Esophagus muscularis mucosa (tissue), 4 donors: ENCODE results near the gene MINDY1. TPM values are rescaled to one million over a fixed set of nuclear protein-coding genes. Genes with fewer than 3 reads are reported as not detected.

Experiments used
- DNase-seq: peaks from one replicate; pipeline ENCODE4 v3.0.0-alpha.2; 2017; ENCODE audit errors: extremely low spot score
- H3K27ac ChIP-seq, 4 donors: fragments of 200-600 bp; sonication (generic); replicated peaks in 1 of 4; 1 replicate in 3 of 4; 2 replicates in 1 of 4; pipeline ENCODE4 v1.5.1; 2016 to 2019; ENCODE audit warnings: mild to moderate bottlenecking in 1 of 4
- H3K27me3 ChIP-seq, 4 donors: fragments of 200-600 bp; sonication (generic); one replicate each; pipeline versions ENCODE4 v1.5.1 to v1.6.0; 2016 to 2019
- H3K36me3 ChIP-seq, 4 donors: fragments of 200-600 bp; sonication (generic); one replicate each; pipeline ENCODE4 v1.5.1; 2016 to 2019
- H3K4me1 ChIP-seq, 4 donors: fragments of 200-600 bp; sonication (generic); one replicate each; pipeline ENCODE4 v1.5.1; 2016 to 2019
- H3K4me3 ChIP-seq, 4 donors: fragments of 200-600 bp; sonication (generic); 1 replicate in 2 of 4; 2 replicates in 2 of 4; pipeline ENCODE4 v1.5.1; 2016 to 2019; ENCODE audit warnings: mild to moderate bottlenecking in 4 of 4, moderate library complexity in 1 of 4
- H3K9me3 ChIP-seq, 4 donors: fragments of 200-600 bp; sonication (generic); 1 replicate in 3 of 4; 2 replicates in 1 of 4; pipeline ENCODE4 v1.5.1; 2016 to 2019
- CTCF ChIP-seq, 3 experiments: fragments of 200-600 bp in 2 of 3; fragments of 450-650 bp in 1 of 3; sonication (generic) in 2 of 3; IDR thresholded peaks; one replicate each; pipeline ENCODE4 v1.5.1; 2017 to 2019; ENCODE audit warnings: antibody characterized with exemption in 3 of 3, mild to moderate bottlenecking in 2 of 3, moderate library complexity in 1 of 3
- EP300 ChIP-seq: sonication (generic); formaldehyde crosslinking; IDR thresholded peaks from one replicate; pipeline ENCODE4 v1.6.1; 2017; ENCODE audit warnings: antibody characterized with exemption
- POLR2A ChIP-seq: fragments of 450-650 bp; IDR thresholded peaks from one replicate; pipeline ENCODE4 v1.6.1; 2017; ENCODE audit warnings: antibody characterized with exemption, moderate library complexity, mild to moderate bottlenecking, low read depth
- POLR2AphosphoS5 ChIP-seq, 2 donors: sonication (generic); formaldehyde crosslinking; IDR thresholded peaks; one replicate each; pipeline ENCODE4 v1.6.1; 2017; ENCODE audit warnings: antibody characterized with exemption in 2 of 2
- WGBS: methylation state at CpG from one replicate; pipeline ENCODE4 v1.1.5; 2018; 5-methylcytosine and 5-hydroxymethylcytosine counted together
- intact Hi-C: fragments of 100-400 bp; cut with DNase I; formaldehyde crosslinking; loops from one replicate; pipeline ENCODE4 v1.15.1; 2023
- total RNA-seq, 4 donors: library from RNA; depleted of rRNA; stranded (reverse); fragments of >200 nt; gene quantifications; one replicate each; pipeline versions ENCODE4 v1.1.0 to v1.2.1, GENCODE V29; 2016

MINDY1 gene
- total RNA-seq, 4 donors from 2014 or later, result 21.6 to 31.7 (median 27.0) TPM

DNA sequence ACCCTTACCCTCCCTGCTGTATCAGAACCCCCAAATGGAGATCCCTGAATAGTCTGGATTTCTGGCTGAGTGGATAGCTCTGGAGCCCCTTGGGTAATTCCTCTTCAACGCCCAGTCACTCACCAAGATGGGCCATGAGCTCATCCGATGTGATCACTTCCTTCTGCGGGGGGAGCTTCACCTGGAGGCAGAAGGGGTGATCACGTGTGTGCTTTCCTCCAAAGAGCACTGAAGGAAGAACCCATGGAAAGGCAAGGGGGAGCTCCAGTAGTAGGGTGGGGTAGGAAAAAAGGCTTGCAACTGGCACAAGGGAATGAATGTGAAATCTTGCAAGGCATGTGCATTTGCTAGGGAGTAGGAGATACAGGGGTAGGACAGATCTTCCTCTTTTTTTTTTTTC lies 5.1 kb downstream of the MINDY1 start:
- H3K27ac ChIP-seq, result no peak overlapping the region
- intact Hi-C loops, result loop anchor here (10.0 kb wide), 1 partner anchor 307 kb away; the partner anchor contains the start of gene GOLPH3L
- WGBS, result 56% methylated on average over 4 of the region's 4 CpGs
- H3K9me3 ChIP-seq, result no peaks in the 10 kb centered on the region
- no peak overlapping the region for H3K4me3 ChIP-seq
- TF ChIP-seq CTCF (IDR thresholded peaks at IDR 0.05), result no peak
- no peak for TF ChIP-seq POLR2A
- TF ChIP-seq POLR2AphosphoS5 (IDR thresholded peaks at IDR 0.05), result no peak
- TF ChIP-seq EP300, result no peak
- no peaks in the 10 kb centered on the region for H3K27me3 ChIP-seq
- no peak for DNase-seq
- H3K4me1 ChIP-seq, result peaks cover 39 to 50% (median 45%) of the 10 kb centered on the region in 4 donors
- peaks cover 31 to 62% (median 53%) of the 10 kb centered on the region in 4 donors for H3K36me3 ChIP-seq

DNA sequence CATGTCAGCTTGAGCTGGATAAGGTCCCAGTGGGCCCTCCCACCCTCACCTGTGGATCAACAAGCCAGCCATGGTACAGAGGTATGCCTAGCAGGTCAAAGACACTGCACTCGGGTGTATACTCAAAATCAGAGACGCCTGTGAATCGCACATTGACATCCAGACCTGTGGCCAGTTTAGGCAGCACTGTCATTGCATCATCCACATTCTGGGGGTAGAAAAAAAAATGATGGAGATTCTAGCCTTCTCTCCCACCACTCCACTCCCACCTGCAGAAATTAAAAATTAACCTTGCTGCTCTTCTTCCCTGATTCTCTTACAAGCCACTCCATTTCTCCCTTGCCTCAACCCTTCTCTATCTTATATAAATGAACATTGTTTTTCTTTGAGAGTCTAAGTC lies 6.3 kb downstream of the MINDY1 start:
- Histone ChIP-seq H3K27me3 (no peaks in the 10 kb centered on the region), H3K4me1 (peaks cover 45 to 51% (median 49%) of the 10 kb centered on the region in 4 donors), H3K9me3 (no peaks in the 10 kb centered on the region), H3K36me3 (peaks cover 32 to 64% (median 55%) of the 10 kb centered on the region in 4 donors), H3K27ac (no peak overlapping the region), H3K4me3 (no peak overlapping the region)
- intact Hi-C loops, result loop anchor here (10.0 kb wide), 1 partner anchor 306 kb away; the partner anchor contains the start of gene GOLPH3L
- TF ChIP-seq EP300 (no peak), CTCF (IDR thresholded peaks at IDR 0.05) (no peak), POLR2AphosphoS5 (IDR thresholded peaks at IDR 0.05) (no peak), POLR2A (no peak)
- DNase-seq, result no peak
- 100% methylated on average over 3 of the region's 3 CpGs for WGBS

GRCh38 chr1:150999926-151000325 lies 6.8 kb downstream of the MINDY1 start:
- Histone ChIP-seq H3K4me3 (no peak overlapping the region), H3K27me3 (no peaks in the 10 kb centered on the region), H3K9me3 (no peaks in the 10 kb centered on the region), H3K36me3 (peaks cover 32 to 64% (median 55%) of the 10 kb centered on the region in 4 donors), H3K4me1 (peaks cover 43 to 50% (median 48%) of the 10 kb centered on the region in 4 donors), H3K27ac (no peak overlapping the region)
- intact Hi-C loops, result loop anchor here (10.0 kb wide), 1 partner anchor 305 kb away; the partner anchor contains the start of gene GOLPH3L
- TF ChIP-seq POLR2AphosphoS5 (IDR thresholded peaks at IDR 0.05) (no peak), POLR2A (no peak), EP300 (no peak), CTCF (IDR thresholded peaks at IDR 0.05) (no peak)
- no peak for DNase-seq
- WGBS, result 92% methylated on average over 2 of the region's 2 CpGs

DNA sequence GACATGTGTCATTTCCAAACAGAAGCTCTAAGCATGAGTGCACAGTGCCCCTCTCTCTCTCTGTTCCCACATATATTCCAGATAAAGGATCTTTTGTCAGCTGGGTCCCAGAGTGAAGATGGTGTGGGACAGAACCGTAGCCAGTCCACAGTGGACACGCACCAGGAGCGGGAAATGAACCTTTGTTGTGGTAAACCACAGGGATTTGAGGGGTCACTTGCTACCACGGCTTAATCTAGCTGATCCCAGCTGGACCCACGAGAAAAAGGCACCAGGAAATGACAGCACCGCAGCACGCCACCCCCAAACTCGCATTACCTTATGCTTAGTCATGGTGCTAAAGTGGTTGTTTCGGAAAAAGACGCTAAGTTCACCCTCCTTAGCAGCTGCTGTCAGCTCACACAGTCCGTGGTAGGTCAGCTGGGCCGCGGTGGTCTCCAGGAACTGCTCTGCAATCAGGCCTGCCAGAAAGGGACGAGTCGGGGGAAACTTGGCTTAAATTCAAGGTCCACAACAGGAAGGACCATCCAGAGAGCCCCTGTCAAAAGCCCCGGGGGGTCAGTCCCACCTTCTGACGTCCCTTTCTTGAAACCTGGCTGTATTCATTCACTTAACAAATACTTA lies 7.5 kb downstream of the MINDY1 start:
- H3K9me3 ChIP-seq, result no peaks in the 10 kb centered on the region
- intact Hi-C loops, result no loop called here
- peaks cover 32 to 64% (median 55%) of the 10 kb centered on the region in 4 donors for H3K36me3 ChIP-seq
- WGBS, result 79% methylated on average over 14 of the region's 17 CpGs
- H3K27me3 ChIP-seq, result no peaks in the 10 kb centered on the region
- no peak for TF ChIP-seq POLR2A
- TF ChIP-seq CTCF (IDR thresholded peaks at IDR 0.05), result no peak
- TF ChIP-seq POLR2AphosphoS5 (IDR thresholded peaks at IDR 0.05), result no peak
- TF ChIP-seq EP300, result no peak
- peak overlapping the region in 1 of 4 donors; percentile 24 for H3K27ac ChIP-seq
- H3K4me3 ChIP-seq, result no peak overlapping the region
- peaks cover 37 to 45% (median 41%) of the 10 kb centered on the region in 4 donors for H3K4me1 ChIP-seq
- DNase-seq, result no peak
